HG02610 (cell line): ENCODE results near the gene DIS3L2.
"Not testable (repeated sequence)": the region's sequence is repeated elsewhere in the genome, so short reads cannot be mapped to it uniquely, and the experiment has no call there.

Source experiments
- ATAC-seq: cut with Tn5 transposase; IDR thresholded peaks from one replicate; pipeline ENCODE4 v1.9.1; 2021; ENCODE audit warnings: mild to moderate bottlenecking, moderate library complexity; ENCODE audit not compliant: unreplicated experiment

Gene DIS3L2

DNA sequence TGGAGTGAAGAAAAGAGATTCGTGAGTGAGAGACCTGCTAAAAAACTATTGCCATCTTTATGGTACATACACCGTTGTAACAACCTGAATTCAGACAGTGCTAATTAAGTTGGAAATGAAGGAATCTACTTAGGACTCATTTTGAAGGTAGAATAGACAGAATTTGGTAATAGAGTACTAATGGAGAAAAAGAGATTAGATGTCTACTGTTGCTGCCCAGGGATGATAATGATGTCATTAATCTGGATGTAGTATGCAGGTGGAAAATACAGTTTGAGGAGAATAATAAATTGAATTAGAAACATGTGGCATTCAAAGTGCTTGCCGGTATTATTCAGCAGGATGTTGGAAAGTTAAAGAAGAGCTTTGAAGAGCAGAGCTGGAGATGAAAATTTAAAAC lies 44.7 kb downstream of the DIS3L2 start:
- ATAC-seq, result no peak

DNA sequence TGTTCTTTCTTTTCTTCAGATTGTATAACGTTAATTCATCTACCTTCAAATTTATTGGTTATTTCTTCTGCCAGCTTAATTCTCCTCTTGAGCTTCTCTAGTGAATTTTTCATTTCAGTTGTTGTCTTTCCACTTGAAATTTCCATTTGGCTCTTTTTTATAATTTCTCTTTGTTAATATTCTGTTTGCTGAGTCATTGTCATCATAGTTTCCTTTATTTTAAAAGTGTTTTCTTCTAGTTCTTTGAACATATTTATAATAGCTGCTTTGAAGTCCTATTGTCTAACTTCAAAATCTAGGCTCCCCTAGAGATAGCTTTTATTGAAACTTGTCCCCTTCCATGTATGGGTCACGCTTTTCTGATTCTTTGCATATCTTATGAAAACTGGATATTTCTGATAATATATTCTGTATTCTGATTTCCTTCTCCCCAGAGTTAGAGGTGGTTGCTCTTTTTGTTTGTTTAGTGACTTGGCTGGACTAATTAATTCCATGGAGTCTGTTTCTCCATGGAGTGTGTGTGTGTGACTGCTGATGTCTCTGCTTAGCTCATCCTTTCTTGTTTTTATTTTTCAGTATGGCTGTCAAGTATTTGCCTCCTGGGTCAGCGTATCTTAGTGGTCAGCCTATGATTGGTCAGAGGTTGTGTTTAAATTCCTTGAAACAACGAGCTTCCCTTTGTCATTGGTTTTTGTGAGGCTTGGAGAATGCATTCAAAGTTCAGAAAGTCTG lies 47.6 kb downstream of the DIS3L2 start:
- no peak for ATAC-seq

DNA sequence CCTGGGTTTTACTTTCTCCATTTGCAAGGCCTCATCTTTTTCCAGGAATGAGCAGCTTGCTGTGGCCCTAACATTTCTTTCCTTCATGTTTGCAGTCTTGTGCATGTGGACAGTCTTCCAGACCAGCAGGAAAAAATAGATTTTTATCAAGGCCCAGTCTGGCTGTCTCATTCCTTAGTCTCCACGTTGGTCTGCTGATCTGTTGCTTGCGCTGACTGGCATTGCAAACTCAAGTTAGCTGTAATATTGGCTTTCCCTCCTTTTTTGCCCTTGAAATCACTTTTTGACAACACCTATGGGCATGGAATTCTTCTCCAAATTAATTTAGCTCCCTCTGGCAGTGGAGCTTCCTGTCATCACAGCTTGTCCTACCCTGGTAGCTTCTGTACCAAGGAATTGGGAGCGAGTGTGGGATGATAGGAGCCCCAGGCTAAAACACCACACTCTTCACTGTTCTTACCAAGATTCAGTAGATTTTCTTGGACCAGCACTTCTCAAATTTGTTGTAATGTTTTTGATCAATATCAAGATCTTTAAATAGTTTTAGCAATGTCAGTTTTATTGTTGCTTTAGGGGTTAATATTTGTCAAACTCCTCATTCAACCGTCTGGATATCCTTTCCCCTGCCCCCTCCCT lies 48.2 kb downstream of the DIS3L2 start:
- ATAC-seq, result no peak

DNA sequence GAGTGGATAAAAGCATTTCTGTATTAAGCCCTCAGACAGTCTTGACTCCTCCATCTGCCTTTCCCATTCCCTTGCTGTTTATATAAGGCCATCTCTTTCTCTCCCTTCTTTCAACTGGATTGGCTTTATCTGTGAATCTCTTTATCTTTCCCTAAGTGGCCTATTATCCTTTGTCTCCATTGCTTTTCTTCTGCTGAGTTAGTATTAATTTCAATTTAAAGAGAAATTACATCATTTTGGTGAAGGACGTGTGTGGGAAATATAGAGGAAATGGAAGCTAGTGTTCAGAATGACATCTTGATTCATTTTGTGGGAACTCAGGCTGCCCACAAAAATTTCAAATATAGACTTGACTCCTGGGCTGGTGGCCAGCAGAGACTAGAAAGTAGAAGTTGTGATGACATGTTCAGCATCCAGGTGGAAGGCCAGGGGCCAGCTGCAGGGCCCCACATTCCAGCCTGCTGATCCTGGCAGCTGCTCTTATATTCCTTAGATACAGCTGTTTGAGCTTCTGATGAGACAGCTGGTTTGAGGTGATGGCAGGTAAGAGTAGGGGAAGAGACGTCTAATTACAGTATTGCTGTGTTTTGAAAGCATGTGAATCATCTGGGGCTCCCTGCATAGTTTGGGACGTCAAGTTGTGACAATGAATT lies 52.3 kb downstream of the DIS3L2 start:
- ATAC-seq, result no peak

DNA sequence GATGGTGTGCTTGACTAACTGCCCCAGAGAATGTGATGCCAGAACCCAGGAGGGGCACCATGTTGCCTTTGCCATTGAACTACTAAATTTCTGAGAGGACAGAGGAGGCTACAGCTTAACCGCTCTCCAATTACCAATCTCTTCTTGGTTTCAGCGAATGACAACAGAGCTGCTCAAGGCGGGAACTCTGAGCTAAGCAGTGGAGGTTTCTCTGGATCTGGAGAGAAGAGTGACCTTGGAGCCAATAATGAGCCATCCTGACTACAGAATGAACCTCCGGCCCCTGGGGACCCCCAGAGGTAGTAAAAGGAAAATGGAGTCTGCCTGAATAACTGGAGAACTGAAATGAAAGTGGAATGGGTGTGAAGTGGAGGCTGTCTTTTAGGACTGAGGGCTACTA lies 53.2 kb downstream of the DIS3L2 start:
- ATAC-seq, result no peak

DNA sequence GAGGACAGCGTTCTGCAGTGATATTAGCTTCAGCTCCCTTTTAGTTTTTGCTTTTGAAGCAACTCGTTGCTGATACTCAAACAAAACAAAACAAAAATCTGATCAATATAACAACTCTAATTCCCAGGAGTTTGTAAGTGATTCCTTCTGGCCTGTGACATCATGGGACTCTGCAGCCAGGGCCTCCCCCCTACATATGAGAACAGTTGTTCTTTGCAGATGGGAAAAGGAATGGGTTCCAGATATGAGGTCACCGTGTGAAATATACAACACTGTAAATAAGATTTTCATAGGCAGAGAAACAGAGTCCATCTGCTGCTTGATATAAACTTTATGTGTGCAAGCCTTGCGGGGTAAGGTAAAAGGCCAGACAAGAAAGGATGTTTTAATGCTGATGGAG lies 56.7 kb downstream of the DIS3L2 start:
- ATAC-seq, result no peak

DNA sequence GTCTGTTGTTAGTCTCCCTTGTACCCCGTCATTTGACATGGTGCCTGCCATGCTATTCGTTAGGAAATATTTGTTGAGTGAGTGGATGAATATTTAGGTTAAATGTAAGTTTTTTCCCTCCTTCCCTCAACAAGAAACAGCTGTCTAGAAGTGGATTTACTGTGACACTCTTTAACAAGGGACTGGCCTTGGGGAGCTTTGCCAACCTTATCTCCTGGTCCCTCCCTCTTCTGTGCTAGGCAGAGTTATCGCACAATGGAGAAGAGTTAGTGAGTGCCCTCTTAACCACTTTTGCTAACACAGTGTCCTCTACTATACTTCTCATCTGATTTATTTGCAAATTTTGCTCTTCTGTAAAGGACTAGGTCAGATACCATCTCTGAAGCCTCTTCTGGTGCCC lies 61.2 kb downstream of the DIS3L2 start:
- no peak for ATAC-seq

DNA sequence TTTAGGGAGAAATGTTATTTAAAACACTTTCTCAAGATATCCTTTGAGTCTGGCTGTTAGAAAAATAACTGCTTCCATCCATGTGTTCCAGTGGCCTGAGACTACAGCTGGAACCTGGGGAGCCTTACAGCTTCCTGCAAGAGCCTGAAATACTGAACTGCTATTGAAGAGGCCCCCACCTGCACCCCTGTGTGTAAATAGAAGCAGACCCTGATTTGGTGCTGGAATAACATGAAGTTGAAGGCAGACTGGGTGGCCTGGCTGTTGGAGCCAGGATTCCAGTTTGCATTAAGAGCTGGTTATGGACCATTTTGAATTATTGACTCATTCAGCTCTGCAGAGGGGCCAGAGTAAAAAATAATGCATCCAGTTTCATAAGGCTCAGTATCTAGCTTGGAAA lies 61.9 kb downstream of the DIS3L2 start:
- ATAC-seq, result no peak

DNA sequence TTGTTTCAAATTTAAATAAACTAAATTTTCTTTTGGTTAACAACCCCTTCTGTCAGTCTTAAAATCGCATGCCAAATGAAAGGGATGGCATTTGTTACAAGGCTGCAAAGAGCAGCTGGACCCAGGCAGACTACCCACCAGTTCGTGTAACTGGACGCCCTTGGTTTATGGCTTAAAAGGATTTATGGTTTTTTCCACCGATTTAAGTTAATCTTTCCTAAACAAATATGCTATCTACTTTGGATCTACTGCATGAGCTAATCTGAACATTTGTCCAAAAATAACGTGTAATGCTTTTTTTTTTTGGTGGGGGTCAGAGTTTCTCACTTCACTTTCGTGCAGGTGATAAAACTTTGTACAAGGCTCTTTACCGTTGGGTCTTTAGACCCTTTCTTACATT lies 62.9 kb downstream of the DIS3L2 start:
- ATAC-seq, result no peak

DNA sequence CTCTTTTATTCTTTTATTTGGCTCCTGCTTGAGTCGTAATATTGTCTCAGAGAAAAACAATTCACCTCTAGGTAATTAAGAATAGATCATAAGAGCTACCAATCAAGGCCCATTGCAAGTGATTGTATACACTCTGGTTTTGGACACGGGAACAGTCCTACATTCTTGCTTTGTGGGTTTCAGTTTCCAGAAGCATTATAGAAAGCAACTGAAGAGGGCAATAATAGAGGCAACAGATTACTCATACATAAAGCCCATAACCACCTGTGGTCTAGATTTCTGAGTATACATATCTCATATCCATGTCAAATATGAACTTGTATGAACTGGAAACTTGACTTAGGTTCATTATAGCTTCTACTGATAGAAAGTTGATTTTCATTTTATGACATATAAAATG lies 65.4 kb downstream of the DIS3L2 start:
- peak; percentile 98 for ATAC-seq

DNA sequence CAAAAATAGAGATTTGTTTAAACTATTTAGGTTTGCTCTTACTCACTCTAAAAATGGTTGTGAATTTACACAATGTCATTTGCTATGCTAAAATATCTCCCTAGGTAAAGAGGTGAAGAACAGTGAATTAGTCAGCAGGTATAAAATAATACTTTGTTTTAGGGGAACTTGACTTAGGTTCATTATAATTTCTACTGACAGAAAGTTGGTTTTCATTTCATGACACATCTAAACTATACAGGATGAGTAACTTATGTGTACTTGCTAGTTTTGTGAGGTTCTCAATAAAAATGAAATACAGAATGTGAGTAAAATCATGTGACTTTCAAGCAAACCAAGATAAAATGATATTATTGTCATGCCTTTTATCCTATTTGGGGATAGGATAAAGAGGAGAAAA lies 66.0 kb downstream of the DIS3L2 start:
- peak; percentile 14 for ATAC-seq

DNA sequence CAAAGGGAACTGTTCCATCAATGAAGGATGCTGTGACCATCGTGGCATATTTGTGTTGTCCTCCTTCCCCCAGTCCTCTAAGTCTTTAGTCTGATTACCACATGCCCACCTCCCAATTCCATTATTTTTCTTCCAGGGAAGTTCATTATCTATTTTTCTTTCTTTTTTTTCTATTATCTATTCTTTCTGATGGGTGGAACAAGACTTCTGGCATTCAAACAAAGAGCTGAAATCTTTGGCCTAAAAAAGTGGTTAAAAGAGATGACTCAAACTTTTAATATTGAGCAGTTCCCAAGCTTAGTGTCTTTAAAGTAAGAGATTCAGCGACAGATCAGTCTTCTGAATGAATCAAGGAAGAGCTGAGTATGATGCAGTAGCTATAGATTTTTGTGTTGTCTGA lies 66.6 kb downstream of the DIS3L2 start:
- ATAC-seq, result no peak

DNA sequence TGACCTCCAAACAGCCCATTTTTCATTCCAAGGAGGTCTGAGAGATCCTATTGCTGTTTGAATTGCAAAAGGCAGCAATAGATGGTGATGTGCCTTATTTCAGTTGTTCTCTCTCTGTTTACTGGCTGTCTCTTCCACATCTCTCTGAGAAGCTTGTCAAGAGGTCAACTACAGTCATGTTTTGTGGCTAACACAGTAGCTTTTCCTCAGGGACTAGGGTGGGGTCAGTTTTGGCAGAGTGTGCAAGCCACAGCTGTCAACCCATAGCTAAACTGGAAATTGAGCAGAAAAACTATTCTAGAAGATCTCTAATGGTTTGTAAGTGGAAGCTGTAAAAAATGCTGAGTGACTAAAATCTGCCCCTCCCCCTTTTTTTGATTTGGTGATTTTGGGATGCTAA lies 67.1 kb downstream of the DIS3L2 start:
- ATAC-seq, result no peak

DNA sequence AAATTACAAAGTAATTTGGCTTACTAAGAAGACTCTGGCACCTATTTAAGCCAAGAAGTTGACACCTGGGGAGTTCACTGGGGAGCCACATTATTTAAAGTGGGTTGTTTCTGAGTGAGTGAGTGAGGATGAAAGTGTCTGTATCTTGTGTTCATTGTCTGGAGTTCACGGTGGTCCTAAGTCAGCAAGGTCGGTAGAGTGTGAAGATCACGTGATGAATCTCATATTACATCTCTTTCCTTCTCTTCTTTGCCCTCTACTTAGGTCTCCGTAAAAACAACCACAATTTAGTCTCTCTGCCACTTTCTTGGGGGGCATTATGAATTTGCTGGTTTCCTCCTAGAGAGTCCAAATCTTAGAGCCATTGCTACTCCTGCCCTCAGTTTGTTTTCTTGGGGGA lies 67.8 kb downstream of the DIS3L2 start:
- ATAC-seq, result no peak

DNA sequence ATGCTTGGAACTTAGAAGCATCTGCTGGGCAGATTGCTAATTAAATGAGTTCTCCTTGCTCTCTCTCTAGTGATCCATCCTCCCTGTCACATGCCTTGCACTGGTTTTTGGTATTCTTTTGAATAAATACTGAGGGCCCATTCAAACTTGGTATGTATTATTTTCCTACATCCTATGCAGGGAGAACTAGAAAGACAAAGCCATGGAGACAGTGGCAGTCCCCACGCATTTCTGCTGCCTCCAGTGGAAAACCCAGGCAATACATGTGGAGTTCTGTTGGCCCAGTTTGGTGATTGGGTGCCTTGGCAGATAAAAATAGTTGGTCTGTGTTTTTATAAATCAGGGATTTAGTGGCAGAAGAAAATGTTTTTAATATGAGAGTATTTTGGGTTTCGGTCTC lies 68.7 kb downstream of the DIS3L2 start:
- no peak for ATAC-seq

DNA sequence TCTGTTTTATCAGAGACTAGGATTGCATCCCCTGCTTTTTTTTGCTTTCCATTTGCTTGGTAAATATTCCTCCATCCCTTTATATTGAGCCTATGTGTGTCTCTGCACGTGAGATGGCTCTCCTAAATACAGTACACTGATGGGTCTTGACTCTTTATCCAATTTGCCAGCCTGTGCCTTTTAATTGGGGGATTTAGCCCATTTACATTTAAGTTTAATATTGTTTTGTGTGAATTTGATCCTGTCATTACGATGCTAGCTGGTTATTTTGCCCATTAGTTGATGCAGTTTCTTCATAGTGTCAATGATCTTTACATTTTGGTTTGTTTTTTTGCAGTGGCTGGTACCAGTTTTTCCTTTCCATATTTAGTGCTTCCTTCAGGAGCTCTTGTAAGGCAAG lies 73.8 kb downstream of the DIS3L2 start:
- ATAC-seq, result not testable (repeated sequence)

DNA sequence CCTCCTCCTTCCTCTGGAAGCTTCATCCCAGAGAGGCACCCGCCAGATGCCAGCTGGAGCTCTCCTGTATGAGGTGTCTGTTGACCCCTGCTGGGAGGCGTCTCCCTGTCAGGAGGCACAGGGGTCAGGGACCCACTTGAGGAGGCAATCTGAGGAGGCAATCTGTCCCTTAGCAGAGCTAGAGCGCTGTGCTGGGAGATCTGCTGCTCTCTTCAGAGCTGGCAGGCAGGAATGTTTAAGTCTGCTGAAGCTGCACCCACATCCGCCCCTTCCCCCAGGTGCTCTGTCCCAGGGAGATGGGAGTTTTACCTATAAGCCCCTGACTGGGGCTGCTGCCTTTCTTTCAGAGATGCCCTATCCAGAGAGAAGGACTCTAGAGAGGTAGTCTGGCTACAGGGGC lies 75.4 kb downstream of the DIS3L2 start:
- ATAC-seq, result not testable (repeated sequence)

DNA sequence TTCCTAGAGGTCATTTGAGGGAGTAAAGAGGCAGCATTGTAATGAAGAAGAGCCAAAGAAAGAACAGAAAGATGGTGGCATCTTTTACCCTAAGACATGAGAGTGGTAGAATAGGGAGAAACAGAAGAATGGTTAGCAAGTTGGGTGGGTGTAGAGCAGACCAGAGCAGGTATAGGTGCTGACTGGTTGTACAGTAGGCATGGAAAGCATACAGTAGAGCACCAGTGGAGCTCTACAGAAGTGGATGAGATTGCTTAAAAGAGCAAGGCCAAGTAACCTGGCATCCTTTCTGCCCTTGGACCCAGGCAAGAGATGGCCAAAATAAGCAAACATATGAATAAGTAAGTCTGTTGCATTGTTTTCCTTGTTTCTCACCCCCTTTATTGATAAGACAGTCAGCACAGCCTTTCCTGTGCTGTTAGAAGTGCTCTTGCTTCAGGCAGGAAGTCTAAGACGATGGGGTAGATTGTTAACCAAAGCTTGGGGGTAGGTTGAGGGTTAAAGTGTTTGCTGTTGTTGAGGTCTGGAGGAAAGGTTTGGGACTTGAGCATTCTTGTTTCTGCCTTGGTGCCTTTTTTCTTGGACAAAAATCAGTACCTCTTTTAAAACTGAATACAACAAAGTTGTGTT lies 76.9 kb downstream of the DIS3L2 start:
- no peak for ATAC-seq

DNA sequence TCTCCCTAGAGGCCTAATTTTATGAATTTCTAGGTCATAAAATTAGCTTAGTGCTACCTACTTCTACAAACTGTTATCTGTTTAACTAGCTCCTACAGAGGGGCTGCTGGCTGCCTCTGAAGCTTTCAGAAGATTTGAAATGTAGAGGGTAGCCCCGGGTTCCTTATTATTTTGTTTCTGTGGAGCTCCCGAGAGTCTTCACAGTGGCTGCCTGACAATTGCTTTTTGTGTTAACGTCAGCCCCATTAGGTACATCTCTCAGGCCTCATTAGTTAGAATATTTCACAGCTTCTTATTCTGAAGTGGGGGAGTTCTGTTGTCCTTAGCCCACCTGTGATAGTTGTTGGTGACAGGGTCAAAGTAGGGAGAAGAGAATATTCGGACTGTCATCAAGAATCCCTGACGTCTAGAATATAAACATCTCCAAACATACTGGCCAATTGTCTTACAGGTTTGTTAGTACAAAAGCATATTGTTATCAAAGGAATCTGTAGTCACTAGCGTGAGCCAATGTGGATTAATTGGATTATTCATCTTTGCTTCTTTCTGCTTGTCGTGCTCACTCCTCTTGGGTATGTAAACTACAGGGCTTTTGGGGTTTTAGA lies 77.5 kb downstream of the DIS3L2 start:
- ATAC-seq, result no peak

DNA sequence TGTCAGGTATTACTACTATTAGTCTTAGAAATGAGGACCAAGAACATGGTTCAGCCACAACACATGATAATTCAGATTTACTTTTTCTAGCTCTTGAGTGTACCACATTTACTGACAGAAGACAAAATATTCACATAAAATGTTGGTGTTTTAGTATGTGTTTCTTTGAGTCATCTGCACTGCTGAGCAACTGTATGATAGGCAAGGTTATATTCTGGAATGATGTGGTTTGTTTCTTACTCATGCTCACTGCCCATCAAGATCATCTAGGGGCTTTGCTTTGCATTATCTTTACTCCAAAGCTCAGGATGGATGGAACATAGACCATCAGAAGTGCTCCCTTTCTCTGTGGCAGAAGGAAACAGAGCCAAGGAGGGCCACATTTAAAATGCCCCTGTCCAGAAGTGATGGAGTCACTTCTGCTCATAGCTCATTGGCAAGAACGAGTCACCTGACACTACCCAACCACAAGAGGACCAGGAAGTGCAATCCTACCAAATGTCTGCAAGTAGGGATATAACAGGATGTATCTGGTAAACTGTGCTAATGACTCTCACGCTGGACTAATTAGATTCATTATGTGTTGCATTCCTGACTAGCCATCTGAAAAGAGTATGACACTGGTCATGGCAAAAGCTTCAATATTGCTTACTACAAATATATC lies 81.5 kb downstream of the DIS3L2 start:
- no peak for ATAC-seq

DNA sequence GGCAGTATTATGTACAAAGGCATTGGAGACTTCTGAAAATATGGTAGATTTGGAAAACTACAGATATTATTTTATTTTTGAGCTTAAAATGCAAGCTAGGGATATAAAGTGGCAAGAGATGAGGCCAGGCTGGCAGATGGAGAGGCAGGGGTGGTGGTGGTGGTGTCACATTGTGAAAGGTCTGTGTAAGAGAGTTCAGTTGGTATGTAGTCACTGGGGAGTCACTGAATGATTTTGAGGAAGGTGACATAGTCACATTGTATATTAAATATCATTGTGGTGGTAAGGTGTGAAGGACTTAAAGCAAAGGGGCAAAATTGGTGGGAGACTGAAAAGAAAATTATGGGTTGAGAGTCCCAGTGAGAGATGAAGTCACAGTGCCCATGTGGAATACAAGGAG lies 82.5 kb downstream of the DIS3L2 start:
- no peak for ATAC-seq
